NCI-H1436 (cell line): Measurements from ENCODE around the gene YIPF2.
"Not testable (repeated sequence)": the region's sequence is repeated elsewhere in the genome, so short reads cannot be mapped to it uniquely, and the experiment has no call there.

Experiments
- DNase-seq: peaks from one replicate; lab custom pipeline; 2025; lab: John Stamatoyannopoulos, UW

YIPF2 gene

GRCh38 chr19:10928563-10929401 is at the start of gene YIPF2, which contains the start of gene TIMM29:
Gene YIPF2, minus strand, starts transcription at chr19:10928639. Its CDS starts 229 bp downstream, at chr19:10928410.
Gene TIMM29, plus strand, starts transcription at chr19:10928811. Its CDS starts 12 bp downstream, at chr19:10928823.
- peak; percentile 97 for DNase-seq

DNA sequence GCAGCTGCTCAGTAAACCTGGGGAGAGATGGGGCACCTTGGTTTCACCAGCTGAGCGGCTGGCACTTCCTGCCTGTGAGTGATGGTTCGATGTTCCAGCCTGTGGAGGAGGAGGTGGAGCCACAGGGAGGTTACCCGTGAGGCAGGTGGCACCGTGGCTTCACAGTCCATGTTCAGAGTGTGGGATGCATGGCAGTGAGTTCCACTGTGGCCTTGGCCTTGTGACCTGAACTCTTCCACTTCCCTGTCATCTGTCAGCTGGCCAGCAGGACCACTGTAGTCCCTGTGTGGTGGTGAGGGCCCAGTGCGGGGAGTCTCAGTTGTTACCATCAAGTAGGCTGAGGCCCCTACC is 49.3 kb upstream of the YIPF2 start:
- no peak for DNase-seq

DNA sequence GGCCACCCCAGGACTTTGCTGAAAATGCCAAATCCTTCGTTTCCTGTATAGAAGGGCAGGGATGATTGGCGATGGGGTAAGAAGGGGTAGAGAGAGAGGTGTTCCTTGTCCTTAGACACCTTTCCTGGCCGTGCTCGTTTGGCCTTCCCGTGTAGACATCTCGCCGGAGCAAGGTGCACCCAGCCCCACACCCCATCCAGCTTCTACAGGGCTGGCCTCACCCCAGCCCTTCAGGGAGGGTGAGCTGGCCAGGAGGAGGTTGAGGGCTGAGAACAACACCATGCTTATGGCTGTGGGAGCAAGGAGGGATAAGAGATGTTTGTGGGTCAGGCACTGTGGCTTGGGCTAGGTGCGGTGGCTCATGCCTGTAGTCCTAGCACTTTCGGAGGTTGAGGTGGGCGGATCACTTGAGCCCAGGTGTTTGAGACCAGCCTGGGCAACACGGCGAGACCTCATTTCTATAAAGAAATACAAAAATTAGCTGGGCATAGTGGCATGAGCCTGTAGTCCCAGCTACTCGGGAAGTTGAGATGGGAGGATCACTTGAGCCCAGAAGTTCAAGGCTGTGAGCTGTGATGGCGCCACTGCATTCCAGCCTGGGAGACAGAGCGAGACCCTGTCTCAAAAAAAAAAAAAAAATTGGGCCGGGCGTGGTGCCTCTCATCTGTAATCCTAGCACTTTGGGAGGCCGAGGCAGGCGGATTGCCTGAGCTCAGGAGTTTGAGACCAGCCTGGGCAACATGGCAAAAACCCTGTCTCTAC is 47.9 kb upstream of the YIPF2 start:
- no peak for DNase-seq

GRCh38 chr19:10975374-10976130 is 47.1 kb upstream of the YIPF2 start:
- no peak for DNase-seq

- DNase-seq: no peak
Observed at GRCh38 chr19:10971107-10971726, 42.8 kb upstream of the YIPF2 start.

- DNase-seq: no peak
Observed at GRCh38 chr19:10968527-10969135, 40.2 kb upstream of the YIPF2 start.

DNA sequence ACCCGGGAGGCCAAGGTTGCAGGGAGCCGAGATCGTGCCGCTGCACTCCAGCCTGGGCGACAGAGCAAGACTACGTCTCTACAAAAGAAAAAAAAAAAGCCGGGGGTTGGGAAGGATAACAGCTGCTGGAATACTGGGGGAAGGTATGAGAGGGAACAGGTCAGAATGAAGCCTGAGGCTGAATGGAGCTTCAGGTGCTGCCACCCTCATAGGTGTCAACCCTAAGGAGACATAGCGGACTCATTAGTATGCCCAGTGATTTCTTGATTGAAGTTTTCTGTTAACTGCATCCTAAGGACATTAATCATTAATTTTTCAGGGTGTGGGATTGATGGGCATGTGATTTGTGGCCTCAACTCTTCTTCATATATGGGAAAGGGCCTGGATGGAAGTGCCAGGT is 38.4 kb upstream of the YIPF2 start:
- DNase-seq: no peak

GRCh38 chr19:10965398-10965797 is 37.0 kb upstream of the YIPF2 start:
- no peak for DNase-seq

DNA sequence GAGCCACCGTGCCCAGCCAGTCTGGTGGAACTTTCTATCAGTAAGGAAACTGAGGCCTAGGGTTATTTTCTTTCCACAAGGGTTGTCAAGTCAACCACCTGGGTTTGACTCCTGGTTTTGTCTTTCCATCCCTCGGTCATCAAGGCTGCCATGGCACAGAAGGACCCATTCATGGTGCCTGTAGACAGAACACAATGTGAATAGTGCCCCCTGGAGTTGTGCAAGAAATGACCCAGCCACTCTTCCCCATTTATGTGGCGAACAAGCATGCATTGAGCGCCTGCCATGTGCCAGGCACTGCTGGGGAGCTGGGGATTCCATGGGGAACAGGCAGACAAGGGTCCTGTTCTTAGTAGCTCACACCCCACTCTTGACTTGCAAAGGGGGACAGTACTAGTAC is 36.5 kb upstream of the YIPF2 start:
- no peak for DNase-seq

DNA sequence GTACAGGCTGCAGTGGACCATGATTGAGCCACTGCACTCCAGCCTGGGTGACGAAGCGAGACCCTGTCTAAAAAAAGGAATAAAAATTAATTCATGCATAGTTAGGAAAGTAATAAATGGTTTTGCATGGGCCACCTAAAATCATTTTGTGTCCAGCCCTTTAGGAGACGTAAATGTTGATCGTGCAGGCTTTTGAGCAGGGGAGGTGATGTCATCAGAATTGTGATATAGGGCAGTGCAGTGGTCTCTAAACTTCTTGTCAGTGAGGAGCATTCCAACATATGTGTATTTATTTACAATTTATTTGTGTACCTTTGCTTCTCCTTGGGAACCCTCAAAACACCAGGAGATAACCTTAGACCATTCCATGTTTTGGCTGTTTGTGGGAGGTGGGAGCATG is 35.4 kb upstream of the YIPF2 start:
- no peak for DNase-seq

DNA sequence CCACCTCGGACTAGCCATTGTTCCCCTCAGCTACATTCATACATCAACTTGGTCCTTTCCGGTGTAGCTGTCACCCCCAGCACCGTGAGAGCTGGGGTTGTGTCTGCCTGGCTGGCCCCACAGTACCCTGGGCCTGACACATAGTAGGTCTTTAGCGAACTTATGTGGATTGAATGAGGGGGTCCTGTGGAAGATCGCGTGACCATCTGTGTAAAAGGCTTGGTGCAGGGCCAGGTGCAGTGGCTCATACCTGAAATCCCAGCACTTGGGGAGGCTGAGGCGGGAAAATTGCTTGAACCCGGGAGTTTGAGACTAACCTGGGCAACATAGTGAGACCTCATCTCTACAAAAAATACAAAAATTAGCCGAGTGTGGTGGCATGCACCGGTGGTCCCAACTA is 34.4 kb upstream of the YIPF2 start:
- no peak for DNase-seq

DNA sequence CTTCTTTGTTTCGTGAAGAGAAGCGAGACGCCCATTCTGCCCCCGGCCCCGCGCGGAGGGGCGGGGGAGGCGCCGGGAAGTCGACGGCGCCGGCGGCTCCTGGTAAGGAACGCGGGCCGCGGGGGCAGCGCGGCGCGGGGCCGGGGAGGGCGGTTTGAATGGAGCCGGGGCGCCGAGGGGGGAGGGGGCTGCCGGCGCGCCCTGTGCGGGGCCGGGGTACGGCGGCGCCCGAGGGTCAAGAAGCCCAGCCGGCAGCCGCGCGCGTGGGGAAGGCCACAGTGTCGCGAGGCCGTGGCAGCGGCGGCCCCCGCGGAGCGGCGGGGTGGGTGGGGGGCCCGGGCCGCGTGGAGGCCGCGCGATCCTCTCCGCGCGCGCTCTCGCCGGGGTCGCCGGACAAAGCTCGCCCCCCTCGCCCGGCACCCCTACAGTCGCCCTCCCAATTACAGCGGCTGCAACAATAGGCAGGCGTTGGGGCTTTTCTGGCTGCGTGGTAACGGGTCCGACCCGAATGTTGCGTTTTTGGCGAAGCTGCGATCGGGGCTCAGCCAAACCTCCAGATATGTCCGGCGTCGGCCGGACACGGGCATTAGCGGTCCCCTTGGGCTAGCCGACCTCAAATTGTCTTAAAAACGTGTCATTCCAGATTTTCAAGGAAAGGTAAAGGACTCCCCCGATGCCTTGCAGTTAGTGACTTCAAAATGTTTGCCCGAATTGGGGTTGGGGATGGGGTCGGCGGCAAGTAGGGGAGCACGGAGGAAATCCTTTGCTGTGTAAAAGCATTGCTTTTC is 32.8 kb upstream of the YIPF2 start:
- DNase-seq: no peak

GRCh38 chr19:10960314-10961072 is 32.1 kb upstream of the YIPF2 start, which contains the start of gene SMARCA4:
Gene SMARCA4, plus strand, starts transcription at chr19:10961030. Its CDS starts 23,122 bp downstream, at chr19:10984152.
- DNase-seq: peak; percentile 96

GRCh38 chr19:10959277-10959968 is 31.0 kb upstream of the YIPF2 start:
- DNase-seq: not testable (repeated sequence)

DNA sequence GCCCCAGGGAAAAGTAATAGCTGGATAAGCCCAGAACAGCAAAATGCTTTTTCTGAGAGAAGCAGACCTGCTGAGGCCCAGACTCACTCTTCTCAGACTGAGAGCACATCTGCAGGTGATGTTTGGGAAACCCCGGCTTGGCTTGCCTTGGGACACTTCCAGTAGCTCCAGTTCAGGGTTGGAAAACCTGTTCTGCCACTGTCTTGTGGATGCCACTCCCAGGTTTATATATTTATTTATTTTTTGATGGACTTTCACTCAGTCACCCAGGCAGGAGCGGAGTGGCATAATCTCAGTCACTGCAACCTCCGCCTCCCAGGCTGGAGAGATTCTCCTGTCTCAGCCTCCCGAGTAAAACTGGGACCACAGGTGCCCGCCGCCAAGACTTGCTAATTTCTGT is 24.4 kb upstream of the YIPF2 start:
- no peak for DNase-seq

GRCh38 chr19:10946958-10947657 is 18.7 kb upstream of the YIPF2 start:
- DNase-seq: no peak

DNA sequence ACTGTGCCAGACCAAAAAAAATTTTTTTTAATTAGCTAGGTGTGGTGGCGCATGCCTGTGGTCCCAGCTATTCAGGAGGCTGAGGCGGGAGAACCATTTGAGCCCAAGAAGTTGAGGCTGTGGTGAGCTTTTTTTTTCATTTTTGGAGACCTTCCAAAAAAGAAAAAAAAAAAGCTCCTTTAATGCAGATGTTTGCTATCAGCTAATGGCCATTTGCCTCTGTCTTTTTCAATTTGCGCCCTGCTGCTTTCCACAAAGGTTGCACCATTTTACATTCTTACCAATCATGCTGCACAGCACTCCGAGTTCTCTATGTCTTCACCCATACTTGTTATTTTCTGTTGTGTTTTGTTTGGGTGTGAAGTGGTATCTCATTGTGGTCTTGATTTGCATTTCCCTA is 16.8 kb upstream of the YIPF2 start:
- no peak for DNase-seq

GRCh38 chr19:10943412-10943811 is 15.0 kb upstream of the YIPF2 start:
- DNase-seq: not testable (repeated sequence)

DNA sequence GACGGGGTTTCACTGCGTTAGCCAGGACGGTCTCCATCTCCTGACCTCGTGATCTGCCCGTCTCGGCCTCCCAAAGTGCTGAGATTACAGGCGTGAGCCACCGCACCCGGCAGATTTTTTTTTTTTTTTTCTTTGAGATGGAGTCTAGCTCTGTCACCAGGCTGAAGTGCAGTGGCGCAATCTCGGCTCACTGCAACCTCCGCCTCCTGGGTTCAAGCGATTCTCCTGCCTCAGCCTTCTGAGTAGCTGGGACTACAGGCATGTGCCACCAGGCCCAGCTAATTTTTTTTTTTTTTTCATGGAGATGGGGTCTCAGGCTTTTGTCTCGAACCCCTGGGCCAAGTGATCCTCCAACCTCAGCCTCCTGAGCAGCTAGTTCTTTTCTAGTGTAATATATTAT is 13.2 kb upstream of the YIPF2 start:
- DNase-seq: not testable (repeated sequence)
